SK-N-SH treated with all-trans-retinoic acid at 6 μM for 48 hours (cell line): Measurements from ENCODE around the gene CARM1.
"Not testable (repeated sequence)": the region's sequence is repeated elsewhere in the genome, so short reads cannot be mapped to it uniquely, and the experiment has no call there.

Experiments
- ATAC-seq: fragments of 200-7000 bp; cut with Tn5 transposase; 3 replicates; pipeline ENCODE4 v1.9.1; 2020; ENCODE audit warnings: mild to moderate bottlenecking, moderate library complexity
- ARNTL ChIP-seq: fragments of 450-650 bp; formaldehyde crosslinking; IDR thresholded peaks from 2 replicates; pipeline ENCODE4 v1.5.0; 2020; ENCODE audit warnings: low read depth, mild to moderate bottlenecking, moderate library complexity, borderline replicate concordance
- BACH2 ChIP-seq: fragments of 250-450 bp; sonication (Bioruptor Pico); IDR thresholded peaks from 2 replicates; pipeline ENCODE4 v1.9.0; 2021; ENCODE audit warnings: mild to moderate bottlenecking, borderline replicate concordance
- CSDC2 ChIP-seq: fragments of 250-450 bp; sonication (Bioruptor Pico); IDR thresholded peaks from 2 replicates; pipeline ENCODE4 v1.5.0; 2020; ENCODE audit warnings: mild to moderate bottlenecking, moderate library complexity
- ESRRG ChIP-seq: fragments of 250-450 bp; sonication (Bioruptor Pico); IDR thresholded peaks from 2 replicates; pipeline ENCODE4 v1.6.1; 2021; ENCODE audit warnings: mild to moderate bottlenecking
- GLIS3 ChIP-seq: fragments of 250-450 bp; sonication (Bioruptor Pico); IDR thresholded peaks from 2 replicates; pipeline ENCODE4 v1.5.0; 2020; ENCODE audit warnings: mild to moderate bottlenecking, moderate library complexity
- ISL1 ChIP-seq: fragments of 250-450 bp; sonication (Bioruptor Pico); IDR thresholded peaks from 2 replicates; pipeline ENCODE4 v2.1.2; 2022; ENCODE audit warnings: mild to moderate bottlenecking, moderate library complexity
- OSR1 ChIP-seq: fragments of 250-450 bp; sonication (Bioruptor Pico); IDR thresholded peaks from 2 replicates; pipeline ENCODE4 v1.8.0; 2022; ENCODE audit warnings: moderate library complexity, mild to moderate bottlenecking, inconsistent platforms
- RARB ChIP-seq: fragments of 250-450 bp; sonication (Bioruptor Pico); IDR thresholded peaks from 2 replicates; pipeline ENCODE4 v1.8.0; 2021; ENCODE audit warnings: mild to moderate bottlenecking, moderate library complexity
- SNAI2 ChIP-seq: fragments of 250-450 bp; sonication (Bioruptor Pico); IDR thresholded peaks from 2 replicates; pipeline ENCODE4 v1.5.0; 2020; ENCODE audit warnings: mild to moderate bottlenecking, moderate library complexity
- ZC3H10 ChIP-seq: fragments of 250-450 bp; sonication (Bioruptor Pico); IDR thresholded peaks from 2 replicates; pipeline ENCODE4 v1.5.1; 2021; ENCODE audit warnings: mild to moderate bottlenecking, moderate library complexity
- ZFP3 ChIP-seq: fragments of 250-450 bp; sonication (Bioruptor Pico); IDR thresholded peaks from 2 replicates; pipeline ENCODE4 v1.5.0; 2020; ENCODE audit warnings: mild to moderate bottlenecking, moderate library complexity
- ZFP30 ChIP-seq: fragments of 450-650 bp; formaldehyde crosslinking; IDR thresholded peaks from 2 replicates; pipeline ENCODE4 v1.5.0; 2022; ENCODE audit warnings: mild to moderate bottlenecking, moderate library complexity
- ZNF565 ChIP-seq: fragments of 450-650 bp; formaldehyde crosslinking; conservative IDR thresholded peaks from 2 replicates; pipeline ENCODE4 v1.5.0; 2020; ENCODE audit warnings: low read depth, mild to moderate bottlenecking, moderate library complexity
- ZNF8 ChIP-seq: fragments of 450-650 bp; formaldehyde crosslinking; IDR thresholded peaks from 2 replicates; pipeline ENCODE4 v1.5.0; 2020; ENCODE audit warnings: mild to moderate bottlenecking, moderate library complexity
- TF ChIP-seq, protein P1 (sequence below): fragments of 250-450 bp; sonication (Bioruptor Pico); IDR thresholded peaks from 2 replicates; pipeline ENCODE4 v1.5.1; 2020; ENCODE audit warnings: low read depth, mild to moderate bottlenecking, moderate library complexity
- TF ChIP-seq, protein P2 (sequence below): fragments of 250-450 bp; sonication (Bioruptor Pico); IDR thresholded peaks from 2 replicates; pipeline ENCODE4 v1.8.0; 2020; ENCODE audit warnings: mild to moderate bottlenecking, moderate library complexity, borderline replicate concordance
- TF ChIP-seq, protein P3 (sequence below): fragments of 250-450 bp; sonication (Bioruptor Pico); IDR thresholded peaks from 2 replicates; pipeline ENCODE4 v1.8.0; 2021; ENCODE audit warnings: low read depth, mild to moderate bottlenecking, moderate library complexity, borderline replicate concordance
- TF ChIP-seq, protein P4 (sequence below): fragments of 250-450 bp; sonication (Bioruptor Pico); IDR thresholded peaks from 2 replicates; pipeline ENCODE4 v1.5.1; 2021; ENCODE audit warnings: mild to moderate bottlenecking, moderate library complexity

The CARM1 gene

DNA sequence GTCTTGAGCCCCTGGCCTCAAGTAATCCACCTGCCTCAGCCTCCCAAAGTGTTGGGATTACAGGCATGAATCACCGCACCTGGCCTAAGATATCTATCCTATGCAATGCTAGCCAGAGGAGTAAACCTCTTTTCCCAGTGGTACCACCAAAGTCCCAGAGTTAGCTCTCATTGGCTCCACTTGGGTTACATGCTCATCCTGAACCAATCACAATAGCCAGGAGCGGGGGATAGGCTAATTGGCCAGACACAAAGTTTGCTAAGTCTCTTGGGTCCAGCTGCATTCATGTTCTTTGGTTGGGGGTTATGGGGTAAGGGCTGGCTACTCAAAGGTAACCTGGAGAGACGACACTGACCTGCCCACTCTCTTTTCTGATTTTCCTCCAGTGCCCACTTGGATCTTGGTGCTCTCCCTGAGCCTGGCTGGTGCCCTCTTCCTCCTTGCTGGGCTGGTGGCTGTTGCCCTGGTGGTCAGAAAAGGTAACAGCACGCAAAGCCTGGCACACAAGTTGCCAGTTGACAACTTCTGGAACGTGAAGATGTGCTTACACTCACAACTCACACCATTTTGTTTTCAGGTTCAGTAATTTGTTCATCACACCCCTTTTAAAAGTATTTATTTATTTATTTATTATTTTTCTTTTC, 15.4 kb upstream of the CARM1 start:
- ATAC-seq, result peak; percentile 70
- no peak for TF ChIP-seq ZFP30 (CRISPR knock-in tag)
- no peak for TF ChIP-seq CSDC2 (CRISPR knock-in tag)
- TF ChIP-seq OSR1 (CRISPR knock-in tag), result no peak
- TF ChIP-seq ZNF565 (CRISPR knock-in tag), result no peak
- TF ChIP-seq RARB (CRISPR knock-in tag), result no peak
- TF ChIP-seq, protein P1, sequence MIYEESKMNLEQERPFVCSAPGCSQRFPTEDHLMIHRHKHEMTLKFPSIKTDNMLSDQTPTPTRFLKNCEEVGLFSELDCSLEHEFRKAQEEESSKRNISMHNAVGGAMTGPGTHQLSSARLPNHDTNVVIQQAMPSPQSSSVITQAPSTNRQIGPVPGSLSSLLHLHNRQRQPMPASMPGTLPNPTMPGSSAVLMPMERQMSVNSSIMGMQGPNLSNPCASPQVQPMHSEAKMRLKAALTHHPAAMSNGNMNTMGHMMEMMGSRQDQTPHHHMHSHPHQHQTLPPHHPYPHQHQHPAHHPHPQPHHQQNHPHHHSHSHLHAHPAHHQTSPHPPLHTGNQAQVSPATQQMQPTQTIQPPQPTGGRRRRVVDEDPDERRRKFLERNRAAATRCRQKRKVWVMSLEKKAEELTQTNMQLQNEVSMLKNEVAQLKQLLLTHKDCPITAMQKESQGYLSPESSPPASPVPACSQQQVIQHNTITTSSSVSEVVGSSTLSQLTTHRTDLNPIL (CRISPR knock-in tag), result no peak
- TF ChIP-seq, protein P2, sequence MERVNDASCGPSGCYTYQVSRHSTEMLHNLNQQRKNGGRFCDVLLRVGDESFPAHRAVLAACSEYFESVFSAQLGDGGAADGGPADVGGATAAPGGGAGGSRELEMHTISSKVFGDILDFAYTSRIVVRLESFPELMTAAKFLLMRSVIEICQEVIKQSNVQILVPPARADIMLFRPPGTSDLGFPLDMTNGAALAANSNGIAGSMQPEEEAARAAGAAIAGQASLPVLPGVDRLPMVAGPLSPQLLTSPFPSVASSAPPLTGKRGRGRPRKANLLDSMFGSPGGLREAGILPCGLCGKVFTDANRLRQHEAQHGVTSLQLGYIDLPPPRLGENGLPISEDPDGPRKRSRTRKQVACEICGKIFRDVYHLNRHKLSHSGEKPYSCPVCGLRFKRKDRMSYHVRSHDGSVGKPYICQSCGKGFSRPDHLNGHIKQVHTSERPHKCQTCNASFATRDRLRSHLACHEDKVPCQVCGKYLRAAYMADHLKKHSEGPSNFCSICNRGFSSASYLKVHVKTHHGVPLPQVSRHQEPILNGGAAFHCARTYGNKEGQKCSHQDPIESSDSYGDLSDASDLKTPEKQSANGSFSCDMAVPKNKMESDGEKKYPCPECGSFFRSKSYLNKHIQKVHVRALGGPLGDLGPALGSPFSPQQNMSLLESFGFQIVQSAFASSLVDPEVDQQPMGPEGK (CRISPR knock-in tag), result no peak
- TF ChIP-seq, protein P3, sequence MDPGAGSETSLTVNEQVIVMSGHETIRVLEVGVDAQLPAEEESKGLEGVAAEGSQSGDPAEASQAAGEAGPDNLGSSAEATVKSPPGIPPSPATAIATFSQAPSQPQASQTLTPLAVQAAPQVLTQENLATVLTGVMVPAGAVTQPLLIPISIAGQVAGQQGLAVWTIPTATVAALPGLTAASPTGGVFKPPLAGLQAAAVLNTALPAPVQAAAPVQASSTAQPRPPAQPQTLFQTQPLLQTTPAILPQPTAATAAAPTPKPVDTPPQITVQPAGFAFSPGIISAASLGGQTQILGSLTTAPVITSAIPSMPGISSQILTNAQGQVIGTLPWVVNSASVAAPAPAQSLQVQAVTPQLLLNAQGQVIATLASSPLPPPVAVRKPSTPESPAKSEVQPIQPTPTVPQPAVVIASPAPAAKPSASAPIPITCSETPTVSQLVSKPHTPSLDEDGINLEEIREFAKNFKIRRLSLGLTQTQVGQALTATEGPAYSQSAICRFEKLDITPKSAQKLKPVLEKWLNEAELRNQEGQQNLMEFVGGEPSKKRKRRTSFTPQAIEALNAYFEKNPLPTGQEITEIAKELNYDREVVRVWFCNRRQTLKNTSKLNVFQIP (CRISPR knock-in tag), result no peak

DNA sequence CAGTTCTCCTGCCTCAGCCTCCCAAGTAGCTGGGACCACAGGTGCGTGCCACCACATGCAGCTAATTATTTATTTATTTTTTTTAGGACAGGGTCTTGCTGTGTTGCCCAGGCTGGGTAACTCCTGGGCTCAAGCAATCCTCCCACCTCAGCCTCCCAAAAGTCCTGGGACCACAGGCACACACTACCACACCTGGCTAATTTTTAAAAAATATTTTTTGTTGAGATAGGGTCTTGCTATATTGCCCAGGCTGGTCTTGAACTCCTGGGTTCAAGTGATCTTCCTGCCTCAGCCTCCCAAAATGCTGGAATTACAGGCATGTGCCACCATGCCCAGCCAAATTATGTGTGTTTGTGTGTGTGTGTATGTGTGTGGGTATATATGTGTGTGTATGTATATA, 14.5 kb upstream of the CARM1 start:
- not testable (repeated sequence) for ATAC-seq

DNA sequence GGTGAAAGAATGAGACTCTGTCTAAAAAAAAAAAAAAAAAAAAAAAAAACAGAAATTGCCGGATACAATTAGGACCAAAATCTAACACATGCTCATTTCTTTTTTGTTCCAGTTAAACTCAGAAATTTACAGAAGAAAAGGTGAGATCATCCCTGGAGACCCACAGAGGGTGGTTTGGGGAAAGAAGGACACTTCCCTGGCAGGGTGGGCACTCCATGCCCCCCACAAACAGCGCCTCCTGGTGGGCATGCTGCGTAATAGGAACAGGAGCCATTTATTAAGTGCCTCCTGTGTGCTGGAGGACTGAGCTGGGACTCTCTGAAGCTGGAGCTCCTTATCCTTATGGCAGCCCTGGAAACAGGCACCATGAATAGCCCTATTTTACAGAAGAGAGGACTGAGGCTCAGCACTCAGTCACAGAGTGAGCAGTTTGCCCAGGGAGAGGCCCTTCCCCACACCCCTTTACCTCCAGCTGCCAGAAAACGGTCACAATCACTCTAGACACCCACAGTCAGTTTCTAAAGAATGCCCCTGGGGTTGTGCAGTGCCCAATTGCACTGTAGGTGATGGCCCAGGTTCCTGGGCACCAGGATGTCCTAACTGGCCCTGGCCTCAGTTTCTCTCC, 13.0 kb upstream of the CARM1 start:
- TF ChIP-seq ZNF8 (CRISPR knock-in tag), result no peak
- TF ChIP-seq ZFP3 (CRISPR knock-in tag), result no peak
- no peak for TF ChIP-seq ZFP30 (CRISPR knock-in tag)
- TF ChIP-seq CSDC2 (CRISPR knock-in tag), result no peak
- TF ChIP-seq GLIS3, result no peak
- no peak for TF ChIP-seq OSR1 (CRISPR knock-in tag)
- TF ChIP-seq, protein P3 (CRISPR knock-in tag), result no peak

DNA sequence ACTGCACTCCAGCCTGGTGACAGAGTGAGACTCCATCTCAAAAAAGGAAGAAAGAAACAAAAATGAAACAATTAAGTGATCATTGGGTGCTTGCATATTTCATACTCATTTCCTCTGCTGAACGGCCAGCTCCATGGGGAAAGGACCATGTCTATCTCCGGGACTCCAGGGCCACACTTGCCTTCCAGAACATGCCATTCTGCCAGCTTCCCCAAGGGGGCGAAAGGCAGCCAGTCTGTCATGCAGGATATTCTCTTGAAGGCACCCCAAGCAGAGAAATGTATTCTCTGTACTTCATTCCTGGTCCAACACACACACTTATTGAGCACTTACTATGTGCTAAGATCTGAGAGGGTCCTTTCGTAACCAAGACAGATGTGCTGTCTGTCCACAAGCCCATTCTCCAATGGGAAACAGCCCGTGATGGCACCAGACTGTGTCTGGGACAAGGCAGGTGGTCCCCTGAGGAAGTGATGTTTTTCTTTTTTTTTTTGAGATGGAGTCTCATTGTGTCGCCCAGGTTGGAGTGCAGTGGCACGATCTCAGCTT, 10.2 kb upstream of the CARM1 start:
- ATAC-seq, result peak; percentile 61
- TF ChIP-seq ZC3H10 (no peak), ZFP30 (CRISPR knock-in tag) (no peak), RARB (CRISPR knock-in tag) (no peak), ISL1 (no peak), GLIS3 (no peak), CSDC2 (CRISPR knock-in tag) (no peak), ARNTL (CRISPR knock-in tag) (no peak), BACH2 (no peak), SNAI2 (CRISPR knock-in tag) (no peak), ESRRG (no peak), OSR1 (CRISPR knock-in tag) (no peak)
- TF ChIP-seq, protein P1 (CRISPR knock-in tag), result no peak
- TF ChIP-seq, protein P2 (CRISPR knock-in tag), result no peak
- TF ChIP-seq, protein P4, sequence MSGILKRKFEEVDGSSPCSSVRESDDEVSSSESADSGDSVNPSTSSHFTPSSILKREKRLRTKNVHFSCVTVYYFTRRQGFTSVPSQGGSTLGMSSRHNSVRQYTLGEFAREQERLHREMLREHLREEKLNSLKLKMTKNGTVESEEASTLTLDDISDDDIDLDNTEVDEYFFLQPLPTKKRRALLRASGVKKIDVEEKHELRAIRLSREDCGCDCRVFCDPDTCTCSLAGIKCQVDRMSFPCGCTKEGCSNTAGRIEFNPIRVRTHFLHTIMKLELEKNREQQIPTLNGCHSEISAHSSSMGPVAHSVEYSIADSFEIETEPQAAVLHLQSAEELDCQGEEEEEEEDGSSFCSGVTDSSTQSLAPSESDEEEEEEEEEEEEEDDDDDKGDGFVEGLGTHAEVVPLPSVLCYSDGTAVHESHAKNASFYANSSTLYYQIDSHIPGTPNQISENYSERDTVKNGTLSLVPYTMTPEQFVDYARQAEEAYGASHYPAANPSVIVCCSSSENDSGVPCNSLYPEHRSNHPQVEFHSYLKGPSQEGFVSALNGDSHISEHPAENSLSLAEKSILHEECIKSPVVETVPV (CRISPR knock-in tag), result no peak

More for the DNA sequence above, 13.0 kb upstream of the CARM1 start:
- ATAC-seq, result peak; percentile 61
